GM21447 (cell line): Measurements from ENCODE around the gene NRXN3.
A peak's percentile ranks its signal among the peaks of the same experiment; 100 is the strongest.

Source experiments
- ATAC-seq: cut with Tn5 transposase; IDR thresholded peaks from one replicate; pipeline ENCODE4 v1.9.1; 2021; ENCODE audit not compliant: unreplicated experiment

The NRXN3 gene

DNA sequence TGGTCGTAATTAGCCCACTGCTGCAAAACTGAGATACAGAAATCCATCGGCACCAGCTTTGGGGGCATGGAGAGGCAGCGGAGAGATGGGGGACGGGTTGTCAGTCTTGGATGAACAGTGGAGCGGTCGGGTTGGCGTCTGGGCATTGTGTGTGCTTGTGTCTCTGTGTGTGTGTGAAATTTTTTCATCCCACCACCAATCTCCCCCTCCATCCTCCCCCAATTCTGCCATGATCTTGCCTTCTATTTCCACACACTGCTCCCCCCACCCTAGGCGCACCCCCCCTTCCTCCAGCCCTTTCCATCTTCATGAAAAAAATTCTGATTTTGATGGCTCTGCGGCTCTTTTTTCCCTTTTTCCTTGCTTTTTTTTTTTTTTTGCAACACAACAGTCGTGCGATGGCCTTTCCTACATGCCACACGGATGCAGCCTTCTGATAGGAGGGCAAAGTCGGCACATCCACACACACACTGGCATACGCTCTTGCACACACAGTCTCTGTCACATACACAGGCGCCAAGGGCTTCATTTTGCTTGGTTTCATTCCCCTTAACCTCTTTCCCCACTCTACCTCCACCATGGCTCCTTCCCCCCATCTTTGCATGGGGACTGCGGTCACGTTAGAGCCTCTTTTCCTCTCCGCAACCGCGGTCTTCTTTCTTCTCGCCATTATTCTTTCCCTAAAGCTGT, 3.3 kb downstream of the NRXN3 start:
- ATAC-seq, result no peak

DNA sequence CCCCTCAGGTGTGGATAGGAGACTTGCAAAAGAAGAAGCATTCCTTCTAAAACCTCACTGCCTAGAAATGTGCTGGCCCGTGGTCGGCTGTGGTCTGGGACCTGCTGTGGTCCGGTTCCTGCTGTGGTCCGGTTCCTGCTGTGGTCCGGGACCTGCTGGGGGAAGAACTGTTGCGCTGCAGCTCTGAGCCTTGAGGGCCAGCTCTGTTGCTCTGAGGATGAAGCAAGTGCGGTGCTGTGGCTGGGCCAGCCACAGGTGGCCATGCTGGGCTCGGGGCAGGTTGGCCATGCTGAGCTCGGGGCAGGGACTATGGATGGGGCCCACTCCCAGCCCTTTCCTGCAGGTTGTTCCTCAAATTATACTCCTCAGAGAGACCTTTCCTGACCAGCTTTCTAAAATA, 5.2 kb downstream of the NRXN3 start:
- ATAC-seq, result no peak

DNA sequence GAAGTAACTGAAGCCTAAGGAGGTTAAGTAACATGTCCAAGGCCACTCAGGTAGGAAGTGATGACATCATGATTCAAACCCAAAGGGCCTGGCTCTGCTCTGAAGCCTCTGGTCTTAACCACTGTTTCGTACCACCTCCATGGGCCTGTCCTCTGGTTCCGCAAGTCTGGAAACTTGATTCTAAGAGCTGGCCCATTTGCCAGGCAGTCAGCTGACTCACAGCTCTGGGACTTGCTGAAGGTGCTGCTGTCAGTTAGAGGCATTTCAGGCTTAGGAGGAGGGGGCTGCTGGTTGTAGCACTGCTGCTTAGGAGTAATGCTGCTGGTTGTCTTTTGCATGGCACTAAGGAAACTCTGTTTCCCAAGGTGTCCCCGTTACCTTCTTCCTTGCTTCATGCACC, 7.9 kb downstream of the NRXN3 start:
- ATAC-seq, result no peak

DNA sequence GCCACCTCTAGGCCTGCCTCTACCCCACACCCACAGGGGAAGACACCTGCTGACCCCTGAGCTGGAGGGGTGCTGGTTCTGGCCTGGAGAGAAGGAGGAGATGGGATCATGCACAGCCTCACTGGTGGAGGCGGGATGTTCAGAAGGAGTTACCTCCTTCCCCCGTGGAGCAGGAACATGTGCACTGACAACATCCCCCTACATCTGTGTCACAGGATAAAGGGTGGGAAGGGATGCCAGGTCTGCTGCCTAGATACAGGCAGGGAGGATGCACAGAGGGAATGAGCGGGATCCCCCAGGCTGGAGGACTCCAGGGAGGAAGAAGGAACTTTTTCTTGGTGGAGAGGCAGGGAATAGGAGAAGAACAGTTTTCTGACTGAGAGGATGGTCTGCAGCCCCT, 8.8 kb downstream of the NRXN3 start:
- no peak for ATAC-seq

DNA sequence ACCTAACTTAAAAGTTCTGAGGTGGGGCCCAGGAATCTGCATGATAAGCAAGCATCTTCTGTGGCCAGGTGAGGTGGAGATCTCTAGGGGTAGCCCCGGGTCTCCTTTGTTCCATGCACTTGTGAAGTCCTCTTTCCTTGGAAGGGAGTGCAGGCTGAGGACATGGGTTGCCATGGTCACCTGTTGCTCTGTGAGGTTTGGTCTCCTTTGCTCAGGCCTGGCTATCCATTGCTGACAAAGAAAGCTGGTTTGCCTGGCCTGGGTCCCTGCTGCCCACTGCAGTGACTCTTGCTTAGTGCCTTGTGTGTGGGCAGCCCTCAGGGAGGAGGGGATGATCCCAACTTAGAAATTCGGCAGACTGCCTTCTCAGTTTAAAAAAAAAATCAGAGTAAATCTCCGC, 11.1 kb downstream of the NRXN3 start:
- no peak for ATAC-seq

DNA sequence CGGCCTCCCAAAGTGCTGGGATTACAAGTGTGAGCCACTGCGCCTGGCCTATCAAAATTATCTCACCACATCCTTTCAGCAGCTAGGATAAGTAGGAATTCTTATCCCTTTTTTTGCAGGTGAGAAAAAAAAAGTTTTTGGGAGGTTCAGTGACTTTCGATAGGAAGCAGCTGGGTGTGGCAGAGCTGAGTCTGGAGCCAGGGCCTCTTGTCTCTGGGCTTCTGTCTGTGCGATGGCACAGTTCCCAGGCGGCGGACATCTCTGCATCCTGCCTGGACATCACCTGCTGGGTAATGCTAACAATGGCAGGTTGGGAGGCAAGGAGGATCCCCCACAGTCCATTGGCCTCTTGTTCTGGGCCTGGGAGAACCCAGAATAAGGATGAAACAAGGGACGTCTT, 12.5 kb downstream of the NRXN3 start:
- ATAC-seq, result no peak

DNA sequence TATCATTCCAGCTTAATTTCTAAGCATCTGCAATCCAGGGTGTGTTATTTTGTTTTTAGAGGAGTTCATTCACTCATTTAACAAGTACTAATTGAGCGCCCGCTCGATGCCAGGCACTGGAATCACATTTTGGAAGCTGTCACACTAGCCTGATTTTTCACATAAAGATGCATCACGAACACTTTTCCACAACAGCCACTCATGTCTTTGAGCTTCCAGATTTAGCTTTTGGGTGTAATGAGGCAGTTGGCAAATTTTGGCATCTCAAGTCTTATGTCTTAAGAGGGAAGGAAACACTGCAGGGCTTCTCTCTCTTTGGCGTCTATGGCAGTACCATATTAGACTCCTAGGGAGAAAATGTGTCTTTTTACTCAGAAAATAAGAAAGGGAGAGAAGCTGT, 14.0 kb downstream of the NRXN3 start:
- no peak for ATAC-seq

DNA sequence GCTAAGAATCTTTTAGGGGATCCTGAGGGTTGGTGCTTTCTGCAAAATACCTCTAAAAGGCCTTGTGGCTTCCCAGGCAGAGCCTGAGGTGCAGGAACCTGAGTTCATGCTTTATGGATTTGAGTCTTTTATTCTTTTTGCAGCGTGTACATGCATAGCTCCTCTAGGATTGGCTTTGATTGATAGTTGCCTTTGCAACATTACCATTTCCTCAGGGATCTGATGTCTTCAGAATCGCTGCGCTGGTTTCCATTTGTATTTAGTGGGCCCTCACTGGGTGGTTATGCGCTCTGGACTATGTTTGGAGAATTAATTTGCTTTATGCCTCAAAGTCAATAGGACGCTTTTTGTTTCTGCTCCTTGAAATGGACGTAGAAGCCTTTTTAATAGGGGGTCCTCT, 16.1 kb downstream of the NRXN3 start:
- no peak for ATAC-seq

DNA sequence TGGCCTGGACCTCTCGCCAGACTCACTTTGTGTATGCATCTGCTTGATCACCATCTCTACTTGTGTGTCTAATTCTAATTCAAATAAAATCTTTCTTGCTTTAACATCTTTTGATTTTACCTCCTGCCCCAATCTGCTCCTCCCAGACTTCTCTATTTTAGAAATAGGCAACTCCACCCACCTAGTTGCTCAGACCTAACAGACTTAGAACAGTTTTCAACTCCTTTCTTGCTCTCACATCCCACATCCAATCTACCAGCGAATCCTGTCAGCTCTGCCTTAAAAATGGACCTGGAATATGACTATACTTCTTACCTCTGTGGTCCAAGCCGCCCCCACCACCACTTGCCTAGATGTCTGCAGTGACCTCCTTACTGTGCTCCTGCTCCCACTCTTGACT, 18.7 kb downstream of the NRXN3 start:
- no peak for ATAC-seq

DNA sequence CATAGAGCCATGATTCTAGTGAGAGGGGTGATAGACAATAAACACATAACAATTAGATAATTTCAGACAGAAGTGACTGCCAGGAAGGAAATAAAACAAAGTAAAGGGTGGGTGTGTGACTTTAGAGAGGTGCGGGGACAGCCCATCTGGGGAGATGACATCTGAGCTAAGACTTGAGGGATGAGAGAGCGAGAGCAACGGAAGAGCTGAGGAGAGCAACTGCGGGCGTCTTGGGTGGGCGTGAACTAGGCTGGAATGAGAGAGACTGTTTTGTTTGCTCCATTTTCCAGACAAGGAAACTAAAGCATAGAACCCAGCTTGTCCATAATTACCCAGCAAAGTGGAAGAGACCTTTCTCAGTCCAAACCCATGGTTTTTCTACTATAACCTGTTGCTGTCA, 25.3 kb downstream of the NRXN3 start:
- no peak for ATAC-seq

DNA sequence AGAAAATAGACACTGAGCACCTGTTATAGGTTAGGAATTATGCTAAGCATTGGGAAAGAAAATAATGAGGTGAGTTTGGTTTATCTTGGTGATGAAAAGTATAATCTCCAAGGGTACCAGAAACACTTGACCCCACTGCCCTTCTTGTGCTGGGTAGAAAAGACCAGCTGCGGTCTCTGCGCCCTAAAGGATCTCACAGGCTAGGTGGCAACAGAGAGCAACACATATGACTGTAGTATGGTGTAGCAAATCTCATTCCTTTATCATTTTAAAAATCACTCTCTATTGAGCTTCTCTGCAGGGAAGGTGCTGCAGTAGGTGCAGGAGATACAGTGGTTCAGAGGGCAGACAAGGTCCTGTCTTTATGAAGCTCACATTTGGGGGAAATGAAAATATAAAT, 26.1 kb downstream of the NRXN3 start:
- no peak for ATAC-seq

DNA sequence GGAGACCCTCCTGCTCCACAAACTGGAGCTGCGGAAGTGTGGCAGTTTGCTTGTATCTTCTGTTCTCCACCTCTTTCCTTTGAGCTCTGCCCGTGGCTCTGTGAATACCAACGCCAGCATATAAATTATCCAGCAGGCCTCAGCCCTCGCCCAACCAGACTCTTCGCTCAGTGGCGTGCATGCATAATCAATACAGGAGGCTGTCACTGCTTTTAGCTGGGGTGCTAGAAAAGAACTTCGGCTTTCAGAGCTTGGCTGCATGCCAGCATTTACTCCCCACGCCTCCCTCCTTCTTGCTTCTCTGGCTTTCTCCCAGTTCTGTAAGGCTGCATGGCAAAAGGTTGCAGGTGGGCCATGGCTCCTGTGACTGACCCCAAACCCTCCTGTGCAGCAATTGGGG, 26.9 kb downstream of the NRXN3 start:
- ATAC-seq, result no peak

DNA sequence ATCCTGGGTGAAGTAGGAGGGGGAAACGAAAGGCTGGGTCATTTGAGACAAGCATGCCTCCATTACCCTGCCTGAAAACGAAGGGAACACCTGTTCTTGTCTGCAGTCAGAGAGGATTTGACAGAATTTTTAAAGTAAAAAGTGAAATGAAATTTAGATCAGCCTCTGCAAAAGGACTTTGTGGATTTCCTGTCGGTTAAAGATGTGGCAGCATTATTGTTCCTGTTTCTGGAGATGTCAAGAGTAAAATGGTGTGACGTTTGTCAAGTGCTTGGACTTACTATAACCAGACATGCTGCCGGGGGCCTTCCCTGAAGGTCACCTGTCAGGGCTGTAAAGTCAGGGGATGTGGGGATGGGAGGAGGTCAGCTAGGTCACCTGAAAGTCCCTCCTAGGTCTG, 32.0 kb downstream of the NRXN3 start:
- peak; percentile 72 for ATAC-seq

DNA sequence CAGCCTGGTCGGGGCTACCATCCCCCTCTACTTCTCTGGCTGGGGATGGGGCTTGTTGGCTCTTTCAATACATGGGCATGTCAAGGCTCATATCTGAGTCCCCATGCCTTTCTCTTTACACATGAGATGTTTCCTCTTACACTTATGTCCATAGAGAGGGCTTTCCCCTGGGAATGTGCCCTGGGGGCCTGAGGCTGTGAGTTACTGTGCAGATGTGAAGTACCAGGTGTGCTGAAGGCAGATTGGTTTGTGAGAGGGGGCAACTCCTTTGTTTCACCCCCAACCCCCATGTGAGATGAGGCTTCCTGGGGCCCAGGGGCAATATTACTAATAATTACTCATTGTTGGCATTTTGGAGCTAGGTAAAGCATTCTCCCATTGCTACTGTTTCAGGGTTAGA, 32.8 kb downstream of the NRXN3 start:
- ATAC-seq, result no peak

DNA sequence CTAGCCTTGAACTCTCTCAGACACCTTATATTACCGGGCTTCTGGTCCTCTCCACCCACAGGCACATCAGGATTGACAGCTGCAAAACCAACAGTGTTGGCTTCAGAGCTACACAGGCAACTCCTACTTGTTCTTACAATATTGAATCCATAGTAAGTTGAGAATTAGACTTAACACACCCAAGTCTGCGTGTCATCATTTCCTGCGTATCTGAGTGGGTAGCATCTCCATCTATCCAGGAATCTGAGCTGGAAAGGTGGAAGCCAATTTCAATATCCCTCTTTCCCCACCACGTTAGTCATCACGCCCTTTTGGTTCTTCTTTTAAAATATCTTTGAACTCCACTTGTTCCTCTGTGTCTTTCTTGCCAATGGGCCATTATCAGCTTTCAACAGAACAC, 37.2 kb downstream of the NRXN3 start:
- no peak for ATAC-seq

DNA sequence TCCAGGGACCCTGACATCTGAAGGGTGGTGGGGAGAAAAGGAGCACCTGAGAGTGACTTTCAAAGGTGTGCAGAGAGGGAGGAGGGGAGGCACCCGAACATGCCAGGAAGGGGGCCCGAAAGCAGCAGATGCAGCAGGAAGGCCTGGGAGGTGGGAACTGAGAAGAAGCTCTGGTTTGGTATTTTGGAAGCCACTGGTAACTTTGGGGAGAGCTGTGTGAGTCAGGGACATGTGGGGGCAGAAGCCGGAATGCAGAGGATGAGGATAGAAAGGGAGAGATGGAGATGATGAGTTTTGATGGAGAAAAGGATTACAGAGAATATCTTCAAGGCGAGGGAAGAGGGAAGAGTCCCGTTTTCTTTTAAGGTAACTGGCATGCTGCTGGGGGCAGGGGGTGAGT, 50.1 kb downstream of the NRXN3 start:
- ATAC-seq, result no peak

DNA sequence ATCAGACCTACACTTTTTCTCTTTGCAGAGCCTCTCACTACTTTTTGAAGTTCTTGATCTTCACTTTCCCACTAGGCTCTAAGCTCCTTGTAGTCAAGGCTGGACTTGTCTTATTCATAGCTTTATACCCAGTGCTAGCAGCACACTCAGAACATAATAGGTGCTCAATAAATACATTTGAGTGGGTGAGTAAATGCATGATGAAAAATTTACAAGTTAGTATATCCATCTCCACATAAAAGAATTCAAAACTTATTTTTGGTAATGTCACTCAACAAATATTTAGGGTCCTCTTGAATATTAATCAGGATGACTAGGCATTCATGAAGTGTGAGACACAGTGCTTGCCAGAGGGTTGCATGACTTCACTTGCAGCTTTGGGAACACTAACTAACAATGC, 52.6 kb downstream of the NRXN3 start:
- ATAC-seq, result no peak

DNA sequence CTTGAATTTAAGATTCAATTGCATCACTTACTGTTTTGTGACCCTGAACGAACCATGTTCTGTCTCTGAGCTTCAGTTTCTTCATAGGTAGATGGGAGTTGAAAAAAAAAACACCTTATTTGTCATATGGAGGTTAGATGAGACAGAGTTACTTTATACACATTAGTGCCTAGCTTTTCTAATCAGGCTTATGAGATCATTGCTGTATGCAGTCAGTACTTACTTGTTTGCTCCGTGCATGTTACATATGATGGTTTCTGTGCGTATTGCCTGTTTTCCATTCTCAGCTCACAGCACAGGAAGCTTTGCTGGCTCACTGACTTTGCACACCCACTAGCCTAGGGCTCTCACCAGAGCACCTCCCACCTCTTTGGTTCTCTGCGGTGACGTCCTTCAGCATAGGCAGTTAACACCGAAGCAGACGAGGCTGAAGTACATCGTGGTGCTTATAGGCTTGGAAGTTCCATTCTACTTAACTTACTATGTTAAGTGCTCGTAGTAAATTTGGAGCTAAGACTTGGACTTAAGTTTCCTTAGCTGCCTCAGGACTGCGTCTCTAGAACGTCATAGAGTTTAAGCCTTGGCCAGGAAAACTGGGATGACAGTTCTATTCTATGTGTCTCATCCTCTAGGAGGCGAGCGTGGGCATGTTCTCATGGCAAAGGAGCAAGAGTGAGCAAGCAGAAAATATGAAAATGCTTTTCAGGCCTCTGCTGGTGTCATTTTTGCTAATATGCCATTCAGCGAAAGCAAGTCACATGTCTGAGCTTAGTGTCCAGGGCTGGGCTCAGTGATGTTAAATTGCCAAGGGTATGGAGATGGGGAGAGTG, 57.3 kb downstream of the NRXN3 start:
- ATAC-seq, result no peak

DNA sequence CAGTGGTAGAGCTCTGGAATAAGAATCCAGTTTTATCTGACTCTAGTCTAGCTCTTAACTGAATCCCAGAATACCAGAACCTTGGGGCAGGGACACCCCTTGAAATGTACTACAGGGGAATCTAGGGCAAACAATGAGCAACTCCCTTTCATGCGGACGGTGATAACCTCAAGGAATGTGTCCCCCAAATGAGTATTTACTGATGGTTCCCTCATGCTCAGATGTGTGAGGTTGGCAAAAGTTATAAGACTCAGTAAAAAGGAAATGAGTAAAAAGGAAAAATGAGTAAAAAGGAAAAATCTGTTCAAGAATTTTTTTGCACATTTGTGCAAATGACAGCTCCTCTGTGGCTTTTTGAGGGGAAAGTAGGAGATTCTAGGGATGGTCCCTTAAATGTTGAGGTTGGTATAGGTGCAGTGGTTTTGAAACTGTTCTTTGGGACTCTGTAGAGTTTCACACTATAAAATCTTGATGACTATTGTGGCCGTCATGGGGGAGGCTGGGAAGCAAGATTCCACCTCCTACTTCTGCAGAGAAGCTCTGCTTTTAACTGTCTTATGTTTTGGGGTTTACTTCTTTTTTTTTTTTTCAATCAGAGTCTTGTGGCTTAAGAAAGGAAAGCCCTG, 58.6 kb downstream of the NRXN3 start:
- ATAC-seq, result no peak

DNA sequence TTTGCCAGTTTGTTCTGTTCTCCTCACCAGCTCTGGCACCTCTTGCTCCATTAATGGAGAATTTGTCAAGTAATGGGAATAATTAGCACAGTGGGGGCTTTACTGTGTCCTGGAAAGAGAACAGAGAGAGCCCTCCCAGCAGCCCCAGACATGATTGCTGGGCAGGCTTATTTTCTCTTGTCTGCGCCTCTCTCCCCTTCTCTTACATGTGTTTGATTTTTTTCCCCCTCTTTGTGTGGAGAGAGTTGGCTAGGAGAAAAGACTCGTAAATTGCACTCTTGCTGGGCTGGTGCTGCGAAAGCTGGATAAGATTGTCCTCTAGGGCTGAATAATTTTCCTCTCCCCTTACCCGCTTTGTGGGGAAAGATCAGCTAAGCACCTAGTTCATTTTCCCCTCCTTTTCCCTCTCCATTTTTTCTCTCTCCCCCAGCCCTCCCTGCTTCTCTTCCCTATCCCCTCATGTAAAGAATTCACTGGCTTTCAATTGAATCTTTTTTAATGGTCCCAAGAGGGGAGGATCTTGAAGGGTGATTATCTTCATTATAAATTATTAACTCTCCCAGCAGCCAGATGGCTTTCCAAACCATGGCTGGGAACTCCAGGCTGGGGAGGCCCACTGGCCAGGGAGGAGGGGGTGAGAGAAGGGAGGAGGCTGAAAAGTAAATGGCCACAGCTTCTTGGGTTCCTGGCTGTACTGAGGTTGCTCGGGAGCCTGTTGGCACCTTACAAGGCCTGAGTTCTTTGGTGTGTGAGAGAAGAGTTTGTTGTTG, 62.2 kb downstream of the NRXN3 start:
- ATAC-seq, result no peak

DNA sequence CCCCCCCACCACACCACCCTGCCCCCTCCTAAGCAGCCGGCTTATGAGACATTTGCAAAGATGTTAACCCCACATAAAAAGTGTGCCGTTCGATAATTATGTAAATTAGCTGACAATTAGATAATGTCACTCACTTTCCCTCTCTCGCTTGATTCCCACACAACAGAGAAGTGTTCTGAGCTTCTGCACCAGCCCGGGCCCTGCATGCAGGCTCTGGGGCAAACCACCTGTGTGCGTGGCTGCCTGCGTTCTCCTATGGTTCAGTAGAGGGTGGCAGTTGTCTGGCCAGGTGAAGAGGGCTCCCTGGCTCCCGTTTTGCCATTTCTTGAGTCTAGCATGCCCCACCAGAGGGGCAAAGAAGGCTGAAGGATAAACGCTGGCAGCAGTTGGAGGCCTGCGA, 68.0 kb downstream of the NRXN3 start:
- no peak for ATAC-seq

DNA sequence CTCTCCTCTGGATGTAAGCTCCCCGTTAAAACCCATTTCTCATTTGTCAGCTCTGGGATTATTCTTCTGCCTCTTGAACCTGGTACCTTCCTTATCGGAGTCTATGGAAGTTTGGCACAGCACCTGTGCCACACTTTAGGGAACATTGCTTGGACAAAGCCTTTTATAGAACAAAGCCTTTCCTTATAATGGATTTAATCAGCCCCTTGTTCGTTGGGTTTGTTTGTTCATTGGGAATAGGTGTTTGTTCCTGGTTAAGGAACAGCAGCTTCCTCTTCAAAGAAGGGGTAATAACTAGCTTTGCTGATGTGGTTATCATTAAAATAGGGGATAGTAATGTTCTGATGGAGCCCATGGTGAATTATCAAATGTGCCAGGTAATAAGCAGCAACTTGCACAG, 70.4 kb downstream of the NRXN3 start:
- no peak for ATAC-seq
